T-helper 2 cell treated with Interferon-gamma antibody and Interleukin-4, amounts not matched to agents 100 ng/mL and 5 ng/mL, for 36 hours (primary cell): Measurements from ENCODE around the gene ERBB2. TPM values are rescaled to one million over a fixed set of nuclear protein-coding genes. Genes with fewer than 3 reads are reported as not detected.
"Not testable (repeated sequence)": the region's sequence is repeated elsewhere in the genome, so short reads cannot be mapped to it uniquely, and the experiment has no call there.

ENCODE experiments used
- intact Hi-C: fragments of 100-400 bp; cut with micrococcal nuclease; formaldehyde crosslinking; loops from one replicate; pipeline ENCODE4 v1.15.1; 2023
- total RNA-seq: library from RNA; stranded (reverse); gene quantifications from 2 replicates; pipeline ENCODE4 v1.2.3, GENCODE V29; 2022

ERBB2 gene
- total RNA-seq, 1 donor from 2014 or later: 4.4 TPM

DNA sequence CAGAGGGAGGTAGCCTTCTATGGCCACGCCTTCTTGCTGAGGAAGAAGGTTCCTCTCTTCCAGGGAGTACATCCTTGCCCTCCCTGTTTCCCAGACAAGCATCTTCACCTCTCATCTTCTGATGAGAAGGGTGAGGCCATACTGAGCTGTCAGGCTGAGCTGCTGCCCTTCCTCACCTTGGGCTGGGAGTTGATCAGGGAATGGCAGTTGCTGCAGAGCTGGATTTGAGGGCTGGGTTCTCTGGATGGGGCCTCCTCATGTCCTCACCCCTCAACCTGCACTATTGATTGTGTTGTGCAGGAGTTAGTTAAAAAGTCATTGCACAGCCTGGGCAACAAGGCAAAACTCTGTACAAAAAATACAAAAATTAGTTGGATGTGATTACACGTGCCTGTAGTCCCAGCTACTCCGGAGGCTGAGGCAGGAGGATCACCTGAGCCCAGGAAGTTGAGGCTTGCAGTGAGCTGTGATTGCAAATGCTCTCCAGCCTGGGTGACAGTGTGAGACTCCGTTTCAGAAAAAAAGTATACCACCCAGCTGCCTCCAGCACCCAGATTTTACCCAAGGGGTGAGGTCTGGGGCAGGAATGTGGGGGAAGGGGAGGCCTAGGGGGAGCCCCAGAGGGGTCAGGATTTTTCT lies 2.0 kb downstream of the ERBB2 start:
- intact Hi-C loops: no loop called here

GRCh38 chr17:39702901-39703893 lies 3.3 kb downstream of the ERBB2 start:
- intact Hi-C loops: no loop called here

- intact Hi-C loops: no loop called here
Measured at GRCh38 chr17:39703913-39704312, 4.0 kb downstream of the ERBB2 start.

- intact Hi-C loops: no loop called here
Measured at GRCh38 chr17:39704821-39705551, 5.1 kb downstream of the ERBB2 start.

- intact Hi-C loops: no loop called here
Measured at GRCh38 chr17:39705786-39706348, 6.0 kb downstream of the ERBB2 start.

- intact Hi-C loops: no loop called here
Measured at GRCh38 chr17:39706383-39706782, 6.5 kb downstream of the ERBB2 start.

DNA sequence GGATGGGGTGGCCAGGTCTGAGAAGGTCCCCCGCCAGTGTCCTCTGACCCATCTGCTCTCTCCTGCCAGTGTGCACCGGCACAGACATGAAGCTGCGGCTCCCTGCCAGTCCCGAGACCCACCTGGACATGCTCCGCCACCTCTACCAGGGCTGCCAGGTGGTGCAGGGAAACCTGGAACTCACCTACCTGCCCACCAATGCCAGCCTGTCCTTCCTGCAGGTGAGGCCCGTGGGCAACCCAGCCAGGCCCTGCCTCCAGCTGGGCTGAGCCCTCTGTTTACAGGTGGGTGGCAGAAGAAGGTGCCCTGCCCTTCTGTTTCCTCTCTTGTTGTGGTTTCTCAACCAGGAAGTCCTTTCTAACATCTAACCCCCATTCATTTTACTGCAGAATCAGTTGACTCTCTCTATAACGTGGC lies 7.1 kb downstream of the ERBB2 start:
- intact Hi-C loops: no loop called here

DNA sequence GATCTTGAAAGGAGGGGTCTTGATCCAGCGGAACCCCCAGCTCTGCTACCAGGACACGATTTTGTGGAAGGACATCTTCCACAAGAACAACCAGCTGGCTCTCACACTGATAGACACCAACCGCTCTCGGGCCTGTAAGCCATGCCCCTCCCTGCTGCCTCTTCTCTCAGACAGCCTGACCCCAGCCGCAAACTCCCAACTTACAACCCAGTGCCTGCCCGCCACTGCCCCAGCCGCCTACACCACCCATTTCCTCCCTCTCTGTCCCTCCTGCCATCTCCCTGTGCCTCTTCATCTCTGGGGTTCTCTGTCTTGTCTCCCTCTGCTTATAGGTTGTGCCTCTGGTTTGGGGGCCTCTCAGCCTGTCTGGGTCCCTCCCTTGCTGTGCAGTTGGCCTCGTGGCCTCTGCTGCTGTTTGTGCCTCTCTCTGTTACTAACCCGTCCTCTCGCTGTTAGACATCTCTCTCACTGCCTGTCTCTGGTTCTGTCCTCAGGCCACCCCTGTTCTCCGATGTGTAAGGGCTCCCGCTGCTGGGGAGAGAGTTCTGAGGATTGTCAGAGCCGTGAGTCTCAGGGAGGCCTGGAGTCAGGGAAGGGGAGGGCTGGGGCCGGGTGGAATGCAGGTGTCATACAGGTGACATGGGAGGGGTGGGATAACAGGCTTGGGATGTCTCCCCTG lies 9.6 kb downstream of the ERBB2 start:
- intact Hi-C loops: no loop called here

- intact Hi-C loops: no loop called here
Measured at GRCh38 chr17:39709998-39710964, 10.4 kb downstream of the ERBB2 start.

DNA sequence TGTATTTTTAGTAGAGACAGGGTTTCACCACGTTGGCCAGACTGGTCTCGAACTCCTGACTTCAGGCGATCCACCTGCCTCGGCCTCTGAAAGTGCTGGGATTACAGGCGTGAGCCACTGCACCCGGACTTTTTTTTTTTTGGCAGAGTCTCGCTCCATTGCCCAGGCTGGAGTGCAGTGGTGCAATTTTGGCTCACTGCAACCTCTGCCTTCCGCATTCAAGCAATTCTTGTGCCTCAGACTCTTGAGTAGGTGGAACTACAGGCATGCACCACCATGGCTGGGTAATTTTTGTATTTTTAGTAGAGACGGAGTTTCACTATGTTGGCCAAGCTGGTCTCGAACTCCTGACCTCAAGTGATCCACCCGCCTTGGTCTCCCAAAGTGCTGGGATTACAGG lies 11.2 kb downstream of the ERBB2 start:
- intact Hi-C loops: not testable (repeated sequence)

DNA sequence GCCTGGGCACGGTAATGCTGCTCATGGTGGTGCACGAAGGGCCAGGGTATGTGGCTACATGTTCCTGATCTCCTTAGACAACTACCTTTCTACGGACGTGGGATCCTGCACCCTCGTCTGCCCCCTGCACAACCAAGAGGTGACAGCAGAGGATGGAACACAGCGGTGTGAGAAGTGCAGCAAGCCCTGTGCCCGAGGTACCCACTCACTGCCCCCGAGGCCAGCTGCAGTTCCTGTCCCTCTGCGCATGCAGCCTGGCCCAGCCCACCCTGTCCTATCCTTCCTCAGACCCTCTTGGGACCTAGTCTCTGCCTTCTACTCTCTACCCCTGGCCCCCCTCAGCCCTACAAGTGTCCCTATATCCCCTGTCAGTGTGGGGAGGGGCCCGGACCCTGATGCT lies 12.0 kb downstream of the ERBB2 start:
- intact Hi-C loops: no loop called here

DNA sequence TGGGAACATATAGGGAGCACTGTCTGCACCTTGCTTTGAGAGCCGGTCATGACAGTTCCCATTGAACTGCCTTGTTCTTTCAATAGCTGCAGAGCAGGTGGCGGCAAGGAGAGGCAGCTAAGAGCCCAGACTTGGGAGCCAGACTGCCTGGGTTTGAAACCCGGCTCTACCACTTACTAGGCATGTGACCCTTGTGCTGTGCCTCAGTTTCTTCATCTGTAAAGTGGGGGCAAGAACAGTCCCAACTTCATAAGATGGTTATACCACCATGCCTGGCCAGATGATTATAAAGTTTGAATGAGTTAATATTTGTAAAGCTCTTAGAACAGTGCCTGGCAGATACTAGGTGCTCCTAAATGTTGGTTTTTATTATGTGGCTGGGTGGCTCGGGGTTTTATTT lies 14.4 kb downstream of the ERBB2 start:
- intact Hi-C loops: no loop called here

- intact Hi-C loops: no loop called here
Measured at GRCh38 chr17:39715375-39716072, 15.7 kb downstream of the ERBB2 start.

GRCh38 chr17:39716073-39716818 lies 16.4 kb downstream of the ERBB2 start:
- intact Hi-C loops: no loop called here

DNA sequence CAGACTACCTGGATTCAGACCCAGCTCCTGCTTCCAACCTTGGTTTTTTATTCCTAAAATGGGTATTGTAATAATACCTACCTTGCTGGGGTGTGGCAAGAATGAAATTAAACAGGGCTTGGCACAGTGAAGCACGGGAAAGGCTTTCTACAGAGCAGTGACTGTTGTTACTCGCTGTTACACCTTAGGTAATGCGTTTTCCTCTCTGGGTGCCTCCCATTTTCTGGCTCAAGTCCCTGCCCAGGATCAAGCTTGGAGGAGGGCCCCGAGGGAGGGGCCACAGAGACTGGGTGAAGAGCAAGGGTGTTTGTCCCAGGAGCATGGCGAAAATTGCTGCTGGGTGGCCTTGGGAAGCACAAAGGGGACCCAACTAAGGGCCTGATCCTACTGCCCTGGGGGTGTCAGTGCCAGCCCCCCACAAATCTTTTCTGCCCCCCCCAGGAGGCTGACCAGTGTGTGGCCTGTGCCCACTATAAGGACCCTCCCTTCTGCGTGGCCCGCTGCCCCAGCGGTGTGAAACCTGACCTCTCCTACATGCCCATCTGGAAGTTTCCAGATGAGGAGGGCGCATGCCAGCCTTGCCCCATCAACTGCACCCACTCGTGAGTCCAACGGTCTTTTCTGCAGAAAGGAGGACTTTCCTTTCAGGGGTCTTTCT lies 17.1 kb downstream of the ERBB2 start:
- intact Hi-C loops: no loop called here

DNA sequence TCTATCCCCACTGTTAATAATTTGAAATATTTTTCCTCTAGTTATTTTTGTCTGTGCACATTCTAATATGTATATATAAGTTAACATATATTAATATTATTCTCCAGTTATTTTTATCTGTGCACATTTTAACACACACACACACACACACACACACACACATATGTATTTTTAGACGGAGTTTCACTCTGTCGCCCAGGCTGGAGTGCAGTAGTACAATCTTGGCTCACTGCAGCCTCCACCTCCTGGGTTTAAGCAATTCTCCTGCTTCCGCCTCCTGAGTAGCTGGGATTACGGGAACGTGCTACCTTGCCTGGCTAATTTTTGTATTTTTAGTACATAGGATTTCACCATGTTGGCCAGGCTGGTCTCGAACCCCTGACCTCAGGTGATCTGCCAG lies 17.8 kb downstream of the ERBB2 start:
- intact Hi-C loops: no loop called here

GRCh38 chr17:39719563-39720355 lies 19.9 kb downstream of the ERBB2 start:
- intact Hi-C loops: no loop called here
